Gastrocnemius medialis (tissue), 4 donors: ENCODE data around the gene ARL4D. TPM values are rescaled to one million over a fixed set of nuclear protein-coding genes. Genes with fewer than 3 reads are reported as not detected.
A peak's percentile ranks its signal among the peaks of the same experiment; 100 is the strongest.

Source experiments
- ATAC-seq, 2 donors: fragments of 150-250 bp; one replicate each; pipeline ENCODE4 v1.9.1; 2016
- DNase-seq, 2 donors: peaks; one replicate each; pipeline ENCODE4 v3.0.0-alpha.2; 2019
- H3K27ac ChIP-seq, 4 donors: fragments of 200-600 bp; sonication (generic); 1 replicate in 1 of 4; 2 replicates in 3 of 4; pipeline ENCODE4 v1.5.1; 2016 to 2018; ENCODE audit warnings: mild to moderate bottlenecking in 2 of 4, moderate library complexity in 1 of 4
- H3K27me3 ChIP-seq, 3 donors: fragments of 200-600 bp; sonication (generic) in 2 of 3; 1 replicate in 1 of 3; 2 replicates in 2 of 3; pipeline versions ENCODE4 v1.5.1 to v1.6.0; 2016 to 2019; ENCODE audit warnings: mild to moderate bottlenecking in 1 of 3, moderate library complexity in 1 of 3
- H3K36me3 ChIP-seq, 2 donors: fragments of 200-600 bp; sonication (generic) in 1 of 2; one replicate each; pipeline ENCODE4 v1.5.1; 2017 to 2018
- H3K4me1 ChIP-seq, 2 donors: fragments of 200-600 bp; sonication (generic) in 1 of 2; one replicate each; pipeline ENCODE4 v1.5.1; 2016 to 2017; ENCODE audit warnings: mild to moderate bottlenecking in 2 of 2
- H3K4me3 ChIP-seq, 4 donors: fragments of 200-600 bp; sonication (generic) in 3 of 4; 1 replicate in 1 of 4; 2 replicates in 3 of 4; pipeline ENCODE4 v1.5.1; 2016 to 2019; ENCODE audit warnings: mild to moderate bottlenecking in 2 of 4
- H3K9me3 ChIP-seq, 3 donors: fragments of 200-600 bp; sonication (generic) in 2 of 3; 1 replicate in 1 of 3; 2 replicates in 2 of 3; pipeline ENCODE4 v1.5.1; 2016 to 2019
- CTCF ChIP-seq, 5 experiments: fragments of 450-650 bp in 3 of 5; fragments of 200-600 bp in 2 of 5; sonication (generic) in 2 of 5; IDR thresholded peaks in 4 of 5; conservative IDR thresholded peaks in 1 of 5; 1 replicate in 4 of 5; 2 replicates in 1 of 5; pipeline ENCODE4 v1.5.1; 2016 to 2019; ENCODE audit warnings: antibody characterized with exemption in 5 of 5, mild to moderate bottlenecking in 3 of 5, moderate library complexity in 3 of 5
- POLR2A ChIP-seq, 2 donors: fragments of 450-650 bp; IDR thresholded peaks; one replicate each; pipeline ENCODE4 v1.6.1; 2017; ENCODE audit warnings: antibody characterized with exemption in 2 of 2, mild to moderate bottlenecking in 2 of 2, moderate library complexity in 2 of 2
- in situ Hi-C, 4 donors: fragments of 200-750 bp; cut with MboI; loops; one replicate each; pipeline versions ENCODE4 v1.15.0 to v1.8.0; 2017; ENCODE audit warnings: low sequenced_read_pairs in 4 of 4
- intact Hi-C: fragments of 100-400 bp; cut with DNase I; formaldehyde crosslinking; loops from one replicate; pipeline ENCODE4 v1.15.1; 2023; ENCODE audit warnings: low total_unique reads
- total RNA-seq, 4 donors: library from RNA; depleted of rRNA; stranded (reverse); fragments of >200 nt; gene quantifications; one replicate each; pipeline versions ENCODE4 v1.1.0 to v1.2.3, GENCODE V29; 2016

The ARL4D gene
- total RNA-seq, 4 donors from 2014 or later: 0.17 to 2.0 (median 1.3) TPM

DNA sequence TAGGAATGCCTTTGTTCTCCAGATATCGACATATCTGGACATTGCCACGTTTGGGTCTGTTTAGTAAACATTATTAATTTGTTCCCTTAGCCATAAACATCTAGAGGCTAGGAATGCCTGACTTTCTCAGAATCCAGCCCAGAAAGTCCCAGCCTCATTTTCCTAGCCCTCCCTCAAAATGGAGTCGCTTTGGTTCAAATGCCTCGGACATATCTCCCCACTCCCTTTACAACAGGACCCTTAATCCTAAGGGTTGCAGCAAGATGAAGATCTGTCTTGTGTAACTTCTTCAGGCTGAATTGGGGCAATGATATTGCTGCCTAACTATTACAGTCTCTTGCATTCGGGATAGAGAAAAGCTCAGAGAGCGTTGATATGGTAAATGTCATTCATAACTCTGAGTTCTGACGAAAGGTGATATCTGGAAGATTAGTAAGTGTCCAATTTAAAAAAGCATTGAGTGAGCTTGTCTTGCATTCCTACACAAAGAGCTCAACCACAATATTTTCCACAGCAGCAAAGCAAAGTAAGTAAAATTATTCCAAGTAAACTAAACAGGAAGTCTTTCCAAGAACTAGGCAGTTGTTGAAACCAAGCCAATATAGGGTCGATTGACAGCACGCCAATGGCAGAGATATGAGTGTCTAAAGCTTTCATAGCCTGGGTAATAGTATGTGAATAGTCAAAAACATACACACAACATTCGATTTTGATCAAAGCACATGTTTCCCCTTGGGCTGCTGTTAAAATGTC lies 46.0 kb upstream of the ARL4D start:
- peaks cover 48 to 50% of the 10 kb centered on the region in 2 donors for H3K4me1 ChIP-seq
- H3K36me3 ChIP-seq: peaks cover 0 to 16% of the 10 kb centered on the region in 2 donors
- no peak for TF ChIP-seq CTCF (IDR thresholded peaks at IDR 0.05 in 4 of 5, conservative IDR thresholded peaks at IDR 0.05 in 1 of 5)
- no peak overlapping the region for H3K4me3 ChIP-seq
- ATAC-seq: no peak
- H3K27ac ChIP-seq: peak overlapping the region in 1 of 4 donors; percentile 60
- in situ Hi-C loops (no loop called here), intact Hi-C loops (no loop called here)
- peaks cover 0 to 16% (median 0%) of the 10 kb centered on the region in 3 donors for H3K9me3 ChIP-seq
- no peaks in the 10 kb centered on the region for H3K27me3 ChIP-seq
- DNase-seq: no peak

- in situ Hi-C loops: no loop called here
Measured at GRCh38 chr17:43353393-43353792, 45.4 kb upstream of the ARL4D start.

DNA sequence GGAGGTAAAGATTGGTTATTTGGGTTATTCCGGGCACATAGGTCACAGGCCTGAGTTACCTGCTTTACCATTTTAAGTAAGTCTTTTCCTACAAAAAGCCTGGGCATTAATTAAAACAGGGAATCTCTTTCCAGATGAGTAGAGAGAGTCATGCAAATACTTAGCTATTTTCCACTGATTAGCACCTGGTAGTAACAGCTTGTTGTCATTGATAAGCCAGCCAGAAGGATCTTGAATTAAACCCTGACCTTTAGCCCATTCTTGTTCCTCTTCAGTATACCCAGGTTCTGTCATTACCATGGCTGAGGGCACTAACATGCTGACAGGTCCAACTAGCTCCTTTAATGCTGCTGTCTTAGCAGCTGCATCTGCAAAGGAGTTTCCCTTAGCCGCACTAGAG lies 44.4 kb upstream of the ARL4D start:
- H3K4me1 ChIP-seq: peaks cover 51 to 64% of the 10 kb centered on the region in 2 donors
- in situ Hi-C loops (no loop called here), intact Hi-C loops (no loop called here)
- DNase-seq: no peak
- no peak overlapping the region for H3K4me3 ChIP-seq
- H3K27me3 ChIP-seq: no peaks in the 10 kb centered on the region
- ATAC-seq: no peak
- TF ChIP-seq CTCF (IDR thresholded peaks at IDR 0.05 in 4 of 5, conservative IDR thresholded peaks at IDR 0.05 in 1 of 5) (no peak), POLR2A (IDR thresholded peaks at IDR 0.05) (no peak)
- peak overlapping the region in 1 of 4 donors; percentile 60 for H3K27ac ChIP-seq
- H3K9me3 ChIP-seq: no peaks in the 10 kb centered on the region
- peaks cover 0 to 6% of the 10 kb centered on the region in 2 donors for H3K36me3 ChIP-seq

More at GRCh38 chr17:43353393-43353792, 45.4 kb upstream of the ARL4D start:
- TF ChIP-seq POLR2A (IDR thresholded peaks at IDR 0.05): no peak
- no peak for TF ChIP-seq CTCF (IDR thresholded peaks at IDR 0.05 in 4 of 5, conservative IDR thresholded peaks at IDR 0.05 in 1 of 5)
- Histone ChIP-seq H3K27ac (peak overlapping the region in 3 of 4 donors; percentile 19 to 60 (median 27)), H3K36me3 (peaks cover 0 to 16% of the 10 kb centered on the region in 2 donors), H3K9me3 (peaks cover 0 to 10% (median 0%) of the 10 kb centered on the region in 3 donors), H3K27me3 (no peaks in the 10 kb centered on the region), H3K4me1 (peaks cover 48 to 55% of the 10 kb centered on the region in 2 donors), H3K4me3 (no peak overlapping the region)
- DNase-seq (no peak), ATAC-seq (no peak)
- intact Hi-C loops: no loop called here

DNA sequence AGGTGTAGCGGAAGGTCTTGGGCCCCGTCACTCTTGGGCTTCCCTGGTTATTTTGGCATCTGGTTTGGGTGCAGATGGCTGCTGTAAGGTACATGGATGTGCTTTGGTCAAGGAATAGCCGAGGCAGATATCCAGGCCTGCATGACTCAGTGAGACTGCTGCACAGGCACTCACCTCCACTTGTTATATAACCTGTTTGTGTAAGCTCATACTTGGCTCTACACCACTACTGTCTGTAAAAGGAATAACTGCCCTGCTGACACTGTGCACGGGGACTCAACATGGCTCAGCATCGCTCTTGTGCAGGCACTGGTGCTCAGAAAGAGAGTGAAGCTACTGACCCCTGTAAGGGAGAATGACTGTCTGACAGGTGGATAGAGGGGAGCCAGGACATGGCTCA lies 42.3 kb upstream of the ARL4D start:
- Histone ChIP-seq H3K4me1 (peaks cover 57 to 69% of the 10 kb centered on the region in 2 donors), H3K4me3 (no peak overlapping the region), H3K27ac (peak overlapping the region; percentile 78 to 97 (median 80)), H3K27me3 (no peaks in the 10 kb centered on the region), H3K36me3 (no peaks in the 10 kb centered on the region), H3K9me3 (no peaks in the 10 kb centered on the region)
- intact Hi-C loops (loop anchor here (2.0 kb wide), 1 partner anchor 16 kb away; no protein-coding TSS in a partner anchor), in situ Hi-C loops (no loop called here)
- ATAC-seq: no peak
- TF ChIP-seq POLR2A (IDR thresholded peaks at IDR 0.05): no peak
- no peak for TF ChIP-seq CTCF (IDR thresholded peaks at IDR 0.05 in 4 of 5, conservative IDR thresholded peaks at IDR 0.05 in 1 of 5)
- peak in 1 of 2 donors; percentile 55 for DNase-seq
